ENCODE measurements around the gene POMT1.

POMT1 gene

GRCh38 chr9:131522257-131523085, 19.8 kb downstream of the POMT1 start:
- DNase-seq (ENCODE audit: low read depth) = no peak
- in situ Hi-C loops (cut with HindIII; ENCODE audit: low sequenced_read_pairs) = no loop called here
- no peak overlapping the region for H3K4me3 ChIP-seq (ENCODE audit: low read depth, low read length)
- TF ChIP-seq CTCF (IDR thresholded peaks at IDR 0.05; ENCODE audit: low read depth, low read length, missing control alignments) = no peak

DNA sequence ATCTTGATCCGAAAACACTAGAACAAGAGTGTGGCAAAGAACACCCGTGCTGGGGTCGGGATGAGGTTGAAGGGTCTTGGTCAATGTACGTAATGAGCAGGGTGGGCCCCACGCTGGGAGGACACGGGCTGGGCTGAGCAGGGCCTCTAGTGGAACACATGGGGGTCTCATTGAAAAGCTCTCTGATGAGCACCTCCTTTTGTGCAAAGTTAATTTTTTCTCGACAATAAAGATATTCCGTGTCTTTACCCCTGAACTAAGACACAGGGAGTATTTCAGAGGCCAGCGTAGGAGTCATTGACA, 20.3 kb downstream of the POMT1 start:
- in situ Hi-C loops (cut with HindIII; ENCODE audit: low sequenced_read_pairs) = no loop called here
- no peak overlapping the region for H3K4me3 ChIP-seq (ENCODE audit: low read depth, low read length)
- no peak for TF ChIP-seq CTCF (IDR thresholded peaks at IDR 0.05; ENCODE audit: low read depth, low read length, missing control alignments)
- DNase-seq (ENCODE audit: low read depth) = no peak

DNA sequence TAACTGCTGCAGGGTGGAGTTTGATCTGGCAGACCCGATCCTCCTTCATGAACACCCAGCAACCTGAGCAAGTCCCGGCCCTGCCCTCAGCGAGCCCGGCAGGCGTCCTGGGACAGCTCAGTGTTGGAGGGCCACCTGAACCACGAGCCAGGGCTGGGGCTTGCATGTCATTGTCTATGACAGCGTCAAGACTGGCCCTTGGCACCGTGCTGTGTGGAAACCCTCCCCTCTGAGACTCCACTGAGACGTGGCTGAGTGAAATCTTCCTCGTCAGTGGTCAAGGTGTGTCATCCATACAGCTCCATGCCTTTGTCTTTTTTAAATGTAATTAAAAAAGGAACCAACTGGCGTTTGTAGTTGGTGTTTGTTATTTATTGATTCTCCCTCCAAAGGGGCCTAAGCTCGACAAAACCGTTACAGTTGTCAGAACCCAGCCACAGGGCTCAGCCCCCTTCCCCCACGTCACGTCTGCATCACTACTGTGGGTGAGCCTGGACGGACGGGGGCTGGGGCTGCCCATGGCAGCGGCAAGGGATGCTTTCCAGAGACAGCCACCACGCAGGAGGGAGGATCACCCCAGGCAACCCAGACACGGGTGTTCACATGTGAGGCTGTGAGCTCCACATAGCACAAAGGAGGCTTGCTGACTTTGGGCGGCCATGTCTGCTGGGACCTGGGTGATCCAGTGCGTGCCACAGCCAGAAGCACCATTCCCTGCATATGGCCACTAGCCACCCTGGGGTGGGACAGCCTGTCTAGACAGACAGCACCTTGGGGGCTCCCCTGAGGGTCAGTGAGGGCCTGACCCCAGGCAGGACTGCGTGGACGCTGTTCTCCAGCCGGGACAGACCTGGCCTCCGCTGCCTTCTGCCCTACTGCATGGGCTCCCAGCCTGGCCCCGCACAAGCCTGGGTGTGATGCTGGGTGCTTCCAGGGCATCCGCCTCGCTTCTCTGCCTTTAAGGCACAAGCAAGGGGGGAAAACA, 21.0 kb downstream of the POMT1 start:
- TF ChIP-seq CTCF (IDR thresholded peaks at IDR 0.05; ENCODE audit: low read depth, low read length, missing control alignments) = no peak
- no peak for DNase-seq (ENCODE audit: low read depth)
- in situ Hi-C loops (cut with HindIII; ENCODE audit: low sequenced_read_pairs) = no loop called here
- no peak overlapping the region for H3K4me3 ChIP-seq (ENCODE audit: low read depth, low read length)

DNA sequence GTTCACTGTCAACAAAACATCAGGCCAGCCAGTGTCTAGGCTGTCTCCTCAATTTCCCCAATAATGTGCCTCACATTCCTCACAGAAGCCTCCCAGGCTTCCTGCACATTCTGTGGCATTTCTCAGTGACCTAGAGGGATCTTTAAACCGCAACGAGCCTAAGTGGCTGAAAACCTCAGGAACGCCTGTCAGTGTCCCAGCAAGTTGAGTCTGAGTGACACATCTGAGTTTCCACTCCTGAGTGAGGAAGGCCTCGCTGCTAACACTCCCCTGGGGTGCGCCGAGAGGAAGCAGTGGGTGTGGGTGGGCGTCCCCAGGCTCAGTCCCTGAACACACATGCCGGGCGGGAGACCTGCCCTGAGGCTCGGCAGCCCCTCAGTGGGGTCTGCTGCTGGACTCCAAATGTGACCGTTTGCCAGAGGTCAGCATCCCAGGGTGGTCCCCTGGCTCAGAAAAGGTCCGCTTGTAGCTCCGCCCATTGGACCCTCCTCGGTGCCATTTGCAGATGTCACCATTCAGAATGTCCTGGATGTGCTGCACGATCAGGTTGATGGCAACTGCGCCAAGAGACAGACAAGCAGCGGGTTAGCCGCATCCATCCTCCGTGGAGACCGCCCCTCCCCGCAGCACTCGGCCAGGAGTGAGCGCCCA, 22.1 kb downstream of the POMT1 start:
- no peak for TF ChIP-seq CTCF (IDR thresholded peaks at IDR 0.05; ENCODE audit: low read depth, low read length, missing control alignments)
- in situ Hi-C loops (cut with HindIII; ENCODE audit: low sequenced_read_pairs) = no loop called here
- no peak overlapping the region for H3K4me3 ChIP-seq (ENCODE audit: low read depth, low read length)
- no peak for DNase-seq (ENCODE audit: low read depth)

DNA sequence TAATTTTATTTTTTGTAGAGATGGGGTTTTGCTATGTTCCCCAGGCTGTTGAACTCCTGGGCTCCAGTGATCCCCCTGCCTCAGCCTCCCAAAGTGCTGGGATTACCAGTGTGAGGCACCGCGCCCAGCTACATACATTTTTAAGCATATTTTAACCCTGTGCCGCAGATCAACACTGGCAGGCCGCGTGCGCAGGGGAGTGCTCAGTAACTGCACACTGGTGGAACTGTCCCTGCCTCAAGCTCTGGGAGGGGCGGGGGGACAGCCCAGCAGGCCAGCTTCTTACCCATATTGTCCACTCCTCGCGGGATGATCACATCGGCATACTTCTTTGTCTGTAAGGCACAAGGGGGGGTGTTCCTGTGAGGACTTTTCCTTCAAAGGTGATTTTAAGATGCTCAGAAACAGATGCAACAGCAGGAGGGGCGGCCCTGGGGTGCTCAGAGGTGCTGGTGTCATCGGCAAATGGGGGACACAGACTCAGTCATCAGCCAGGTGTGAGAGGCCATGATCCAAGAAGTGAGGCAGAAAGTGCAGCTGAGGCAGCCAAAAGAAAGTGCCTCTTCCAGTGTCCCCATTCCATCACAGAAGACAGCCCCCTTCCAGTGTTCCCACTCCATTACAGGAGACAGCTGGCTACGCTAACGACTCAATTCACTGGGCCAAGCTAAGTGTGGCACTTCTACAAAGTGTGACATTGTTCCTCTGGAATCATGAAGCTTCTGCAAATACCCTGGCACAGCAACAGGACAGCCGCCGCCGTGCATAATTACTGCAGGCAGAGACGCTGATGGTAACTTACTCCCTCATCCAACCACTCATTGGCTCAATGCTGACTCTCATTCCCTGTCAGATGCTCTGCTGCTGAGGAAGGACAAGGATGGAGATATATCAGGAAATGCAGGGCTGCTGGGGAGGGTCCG, 23.2 kb downstream of the POMT1 start:
- in situ Hi-C loops (cut with HindIII; ENCODE audit: low sequenced_read_pairs) = no loop called here
- no peak overlapping the region for H3K4me3 ChIP-seq (ENCODE audit: low read depth, low read length)
- no peak for TF ChIP-seq CTCF (IDR thresholded peaks at IDR 0.05; ENCODE audit: low read depth, low read length, missing control alignments)

More for the DNA sequence above, 23.2 kb downstream of the POMT1 start:
- no peak for DNase-seq (ENCODE audit: low read depth)
